PFSK-1 (cell line): Measurements from ENCODE around the gene RHOG.

Experiments used
- FOXP2 ChIP-seq: optimal IDR thresholded peaks from 2 replicates; pipeline ENCODE3; 2011; ENCODE audit warnings: borderline replicate concordance, control low read depth, inconsistent platforms; ENCODE audit not compliant: insufficient read depth; ENCODE audit errors: extremely low read length, extremely low read depth
- POLR2AphosphoS5 ChIP-seq: IDR thresholded peaks from 2 replicates; pipeline ENCODE4 v1.6.1; 2012; ENCODE audit warnings: low read depth, mild to moderate bottlenecking, control low read depth, low read length, moderate library complexity
- SIN3A ChIP-seq: IDR thresholded peaks from 2 replicates; pipeline ENCODE4 v1.6.1; 2012; ENCODE audit warnings: mild to moderate bottlenecking, low read length, moderate library complexity, borderline replicate concordance; ENCODE audit not compliant: insufficient read depth
- TAF1 ChIP-seq: IDR thresholded peaks from 2 replicates; pipeline ENCODE4 v1.6.1; 2012; ENCODE audit warnings: low read length, control low read depth, borderline replicate concordance; ENCODE audit not compliant: insufficient read depth
- TF ChIP-seq, protein P1 (sequence below), 2 experiments: IDR thresholded peaks; 2 replicates each; pipeline versions ENCODE4 v1.6.1 to v1.8.0; 2011 to 2012; ENCODE audit warnings: low read depth in 2 of 2, low read length in 2 of 2, control low read depth in 1 of 2, inconsistent platforms in 1 of 2, mild to moderate bottlenecking in 1 of 2, moderate library complexity in 1 of 2; ENCODE audit not compliant: insufficient read depth in 1 of 2

The RHOG gene

DNA sequence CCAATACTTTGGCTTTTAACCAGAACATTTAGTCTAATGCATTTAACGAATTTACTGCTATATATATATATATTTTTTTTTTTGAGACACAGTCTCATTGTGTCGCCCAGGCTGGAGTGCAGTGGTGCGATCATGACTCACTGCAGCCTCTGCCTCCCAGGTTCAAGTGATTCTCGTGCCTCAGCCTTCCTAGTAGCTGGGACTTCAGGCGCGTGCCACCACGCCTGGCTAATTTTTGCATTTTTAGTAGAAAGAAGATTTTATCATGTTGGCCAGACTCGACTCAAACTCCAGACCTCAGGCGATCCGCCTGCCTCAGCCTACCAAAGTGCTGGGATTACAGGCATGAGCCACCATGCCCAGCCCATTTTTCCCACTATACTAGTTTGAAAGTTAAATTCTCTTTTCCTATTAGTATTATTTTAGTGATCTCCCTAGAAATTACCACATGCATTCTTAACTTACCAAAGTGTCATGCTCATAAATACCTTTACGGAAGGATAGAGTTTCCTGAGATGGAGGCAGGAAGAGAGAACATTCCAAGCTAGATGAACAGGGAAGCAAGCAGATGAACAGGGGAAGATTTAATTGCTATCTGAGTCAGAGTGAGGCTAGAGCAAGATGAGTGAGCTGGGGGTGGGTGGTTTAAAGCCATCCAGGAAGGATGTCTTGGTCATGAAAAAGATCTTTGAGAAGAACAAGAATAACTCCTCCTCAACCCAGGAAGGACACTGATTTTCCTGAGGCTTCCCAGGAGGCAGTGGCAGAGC lies 36.8 kb downstream of the RHOG start:
- TF ChIP-seq, protein P1, sequence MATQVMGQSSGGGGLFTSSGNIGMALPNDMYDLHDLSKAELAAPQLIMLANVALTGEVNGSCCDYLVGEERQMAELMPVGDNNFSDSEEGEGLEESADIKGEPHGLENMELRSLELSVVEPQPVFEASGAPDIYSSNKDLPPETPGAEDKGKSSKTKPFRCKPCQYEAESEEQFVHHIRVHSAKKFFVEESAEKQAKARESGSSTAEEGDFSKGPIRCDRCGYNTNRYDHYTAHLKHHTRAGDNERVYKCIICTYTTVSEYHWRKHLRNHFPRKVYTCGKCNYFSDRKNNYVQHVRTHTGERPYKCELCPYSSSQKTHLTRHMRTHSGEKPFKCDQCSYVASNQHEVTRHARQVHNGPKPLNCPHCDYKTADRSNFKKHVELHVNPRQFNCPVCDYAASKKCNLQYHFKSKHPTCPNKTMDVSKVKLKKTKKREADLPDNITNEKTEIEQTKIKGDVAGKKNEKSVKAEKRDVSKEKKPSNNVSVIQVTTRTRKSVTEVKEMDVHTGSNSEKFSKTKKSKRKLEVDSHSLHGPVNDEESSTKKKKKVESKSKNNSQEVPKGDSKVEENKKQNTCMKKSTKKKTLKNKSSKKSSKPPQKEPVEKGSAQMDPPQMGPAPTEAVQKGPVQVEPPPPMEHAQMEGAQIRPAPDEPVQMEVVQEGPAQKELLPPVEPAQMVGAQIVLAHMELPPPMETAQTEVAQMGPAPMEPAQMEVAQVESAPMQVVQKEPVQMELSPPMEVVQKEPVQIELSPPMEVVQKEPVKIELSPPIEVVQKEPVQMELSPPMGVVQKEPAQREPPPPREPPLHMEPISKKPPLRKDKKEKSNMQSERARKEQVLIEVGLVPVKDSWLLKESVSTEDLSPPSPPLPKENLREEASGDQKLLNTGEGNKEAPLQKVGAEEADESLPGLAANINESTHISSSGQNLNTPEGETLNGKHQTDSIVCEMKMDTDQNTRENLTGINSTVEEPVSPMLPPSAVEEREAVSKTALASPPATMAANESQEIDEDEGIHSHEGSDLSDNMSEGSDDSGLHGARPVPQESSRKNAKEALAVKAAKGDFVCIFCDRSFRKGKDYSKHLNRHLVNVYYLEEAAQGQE (IDR thresholded peaks at IDR 0.05; ENCODE audit: insufficient read depth in 1 of 2, low read depth in 2 of 2, low read length in 2 of 2), result no peak
- no peak for TF ChIP-seq TAF1
- no peak for TF ChIP-seq FOXP2
- no peak for TF ChIP-seq POLR2AphosphoS5
- no peak for TF ChIP-seq SIN3A

DNA sequence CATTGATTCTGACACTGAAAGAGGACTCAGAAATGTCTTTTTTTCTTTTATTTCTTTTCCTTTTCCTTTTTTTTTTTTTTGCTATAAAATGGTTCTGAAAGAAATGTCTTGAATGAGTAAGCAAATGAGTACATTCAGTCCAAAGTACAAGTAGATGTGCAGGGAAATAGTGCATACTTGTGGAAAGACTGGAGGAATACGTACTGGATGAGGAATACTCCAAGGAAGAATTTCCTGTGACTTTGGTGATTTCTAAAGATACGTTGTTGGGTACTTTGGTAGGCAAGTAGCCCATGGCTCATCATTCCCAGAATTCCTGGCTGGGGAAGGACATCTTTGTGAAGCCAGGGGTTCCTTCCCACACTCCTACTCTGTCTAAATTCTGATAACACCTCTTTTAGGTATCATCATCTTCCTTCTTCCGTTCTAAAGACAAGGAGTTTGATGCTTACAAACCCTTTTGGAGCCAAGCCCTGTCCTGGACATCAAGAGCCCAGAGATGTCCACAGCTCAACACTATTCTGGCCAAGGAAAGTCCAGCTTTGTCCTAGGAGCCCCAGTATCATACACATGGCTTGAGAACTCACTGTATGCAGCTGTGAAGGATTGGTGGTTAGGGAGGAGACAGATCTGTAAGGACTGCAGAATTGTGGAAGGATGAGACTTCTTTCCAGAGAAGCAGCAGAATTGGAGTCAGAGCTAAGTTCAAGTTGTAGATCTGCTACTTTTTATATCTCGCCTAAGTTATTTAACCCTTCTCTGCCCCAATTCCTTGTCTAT lies 38.6 kb downstream of the RHOG start:
- no peak for TF ChIP-seq POLR2AphosphoS5
- TF ChIP-seq FOXP2, result no peak
- TF ChIP-seq, protein P1 (IDR thresholded peaks at IDR 0.05; ENCODE audit: insufficient read depth in 1 of 2, low read depth in 2 of 2, low read length in 2 of 2), result no peak
- TF ChIP-seq TAF1, result no peak
- TF ChIP-seq SIN3A, result no peak

DNA sequence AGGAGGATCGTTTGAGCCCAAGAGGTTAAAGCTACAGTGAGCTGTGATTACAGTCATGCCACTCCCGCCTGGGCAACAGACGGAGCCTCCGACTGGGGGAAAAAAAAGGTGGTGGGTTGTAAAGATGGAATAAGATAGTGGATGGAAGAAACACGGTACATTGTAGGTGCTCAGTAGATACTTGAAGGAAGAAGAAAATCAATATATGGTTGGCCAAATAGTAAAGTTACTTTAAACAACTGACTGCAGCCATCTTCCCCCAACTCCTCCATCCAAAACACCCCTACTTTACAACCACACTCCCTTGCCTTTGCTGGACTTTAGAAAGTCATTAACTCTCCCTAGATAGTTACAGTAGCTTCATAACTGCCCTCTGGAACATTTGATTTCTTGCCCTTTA lies 40.9 kb downstream of the RHOG start:
- no peak for TF ChIP-seq FOXP2
- no peak for TF ChIP-seq TAF1
- no peak for TF ChIP-seq POLR2AphosphoS5

DNA sequence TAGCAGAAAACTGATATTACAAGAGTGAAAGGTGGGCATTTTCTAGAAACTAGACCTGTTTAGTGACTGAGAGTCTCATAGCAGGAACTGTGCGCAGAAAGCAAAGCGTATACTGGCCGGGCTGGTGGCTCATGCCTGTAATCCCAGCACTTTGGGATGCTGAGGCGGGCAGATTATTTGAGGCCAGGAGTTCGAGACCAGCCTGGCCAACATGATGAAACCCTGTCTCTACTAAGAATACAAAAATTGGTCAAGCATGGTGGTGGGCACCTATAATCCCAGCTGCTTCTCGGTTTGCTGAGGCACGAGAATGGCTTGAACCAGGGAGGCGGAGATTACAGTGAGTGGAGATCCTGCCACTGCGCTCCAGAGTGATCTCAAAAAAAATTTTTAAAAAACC lies 41.6 kb downstream of the RHOG start:
- TF ChIP-seq, protein P1 (IDR thresholded peaks at IDR 0.05; ENCODE audit: insufficient read depth in 1 of 2, low read depth in 2 of 2, low read length in 2 of 2), result no peak
- TF ChIP-seq TAF1 (no peak), SIN3A (no peak), POLR2AphosphoS5 (no peak), FOXP2 (no peak)

DNA sequence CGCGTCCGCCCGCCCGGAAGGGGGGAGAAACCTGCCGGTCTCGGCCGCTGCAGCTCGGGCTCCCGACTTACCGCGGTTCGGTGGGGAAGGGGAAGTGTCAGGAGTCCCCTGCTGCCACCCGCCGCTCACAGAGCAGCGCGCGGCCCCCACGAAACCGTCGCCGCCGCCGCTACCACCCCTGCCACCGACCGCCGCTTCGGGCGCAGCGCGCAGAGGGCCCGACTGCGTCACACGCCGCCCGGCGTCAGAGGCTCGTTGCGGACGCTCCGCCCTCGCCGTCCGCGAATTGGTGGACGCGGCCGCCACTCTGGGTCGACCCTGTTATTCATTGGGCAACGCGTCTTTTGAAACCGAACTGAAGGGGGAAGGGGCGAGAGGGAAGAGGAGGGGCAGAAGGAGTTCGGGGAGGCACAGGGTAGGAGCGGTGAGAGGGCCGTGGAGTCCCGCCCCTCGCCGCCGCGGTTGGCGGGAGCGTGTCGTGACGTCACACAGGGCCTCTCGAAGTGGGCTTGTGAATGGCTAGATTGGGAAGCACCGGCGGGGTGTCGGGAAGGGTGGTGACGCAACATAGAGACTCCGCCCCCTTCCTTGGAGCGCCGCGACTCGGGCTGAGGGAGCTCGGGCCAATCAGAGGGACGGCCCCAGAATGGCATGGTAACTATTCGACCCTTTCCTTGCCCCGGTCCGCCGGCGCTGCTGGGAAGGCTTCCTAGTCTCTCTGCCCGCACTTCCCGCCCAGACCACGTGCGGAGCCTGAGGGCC lies 43.2 kb downstream of the RHOG start, which contains the start of gene NUP98:
Gene NUP98, minus strand, starts transcription at position 226 of the 762 bp plus-strand sequence. CDS start 15,437 bp downstream, outside the sequence.
- TF ChIP-seq POLR2AphosphoS5 (peak; percentile 94), FOXP2 (peak; percentile 85), SIN3A (peak; percentile 69; the same call in 1 of the 2 replicates), TAF1 (peak; percentile 86; the same call in 1 of the 2 replicates)
- TF ChIP-seq, protein P1 (IDR thresholded peaks at IDR 0.05; ENCODE audit: insufficient read depth in 1 of 2, low read depth in 2 of 2, low read length in 2 of 2), result no peak
